Peyer's patch (tissue), 4 donors: ENCODE results near the gene TRIM2. TPM values are rescaled to one million over a fixed set of nuclear protein-coding genes. Genes with fewer than 3 reads are reported as not detected.
A peak's percentile ranks its signal among the peaks of the same experiment; 100 is the strongest.

ENCODE experiments used
- DNase-seq, 3 donors: peaks; one replicate each; pipeline ENCODE4 v3.0.0-alpha.2; 2017 to 2019
- H3K27ac ChIP-seq, 4 donors: fragments of 200-600 bp; sonication (generic); one replicate each; pipeline ENCODE4 v1.5.1; 2016 to 2019
- H3K27me3 ChIP-seq, 2 donors: fragments of 200-600 bp; sonication (generic); one replicate each; pipeline ENCODE4 v1.5.1; 2019
- H3K36me3 ChIP-seq, 3 donors: fragments of 200-600 bp; sonication (generic); one replicate each; pipeline ENCODE4 v1.5.1; 2016 to 2019
- H3K4me1 ChIP-seq, 4 donors: fragments of 200-600 bp; sonication (generic); one replicate each; pipeline ENCODE4 v1.5.1; 2016 to 2019
- H3K4me3 ChIP-seq, 4 donors: fragments of 200-600 bp; sonication (generic); 1 replicate in 3 of 4; 2 replicates in 1 of 4; pipeline ENCODE4 v1.5.1; 2016 to 2019; ENCODE audit warnings: mild to moderate bottlenecking in 1 of 4
- H3K9me3 ChIP-seq, 4 donors: fragments of 200-600 bp; sonication (generic); one replicate each; pipeline ENCODE4 v1.5.1; 2016 to 2019; ENCODE audit warnings: mild to moderate bottlenecking in 1 of 4
- CTCF ChIP-seq, 6 experiments: fragments of 450-650 bp in 4 of 6; fragments of 200-600 bp in 2 of 6; sonication (generic) in 1 of 6; IDR thresholded peaks; one replicate each; pipeline ENCODE4 v1.5.1; 2017 to 2019; ENCODE audit warnings: antibody characterized with exemption in 6 of 6, mild to moderate bottlenecking in 3 of 6, moderate library complexity in 1 of 6
- POLR2A ChIP-seq, 2 donors: fragments of 450-650 bp; IDR thresholded peaks; one replicate each; pipeline ENCODE4 v1.5.1; 2017; ENCODE audit warnings: antibody characterized with exemption in 2 of 2, mild to moderate bottlenecking in 2 of 2, moderate library complexity in 2 of 2
- total RNA-seq, 4 donors: library from RNA; depleted of rRNA; stranded (reverse); fragments of >200 nt; gene quantifications; one replicate each; pipeline ENCODE4 v1.1.0, GENCODE V29; 2016

Gene TRIM2
- total RNA-seq, 4 donors from 2014 or later, result 58.6 to 158 (median 144) TPM

- H3K4me3 ChIP-seq, result no peak overlapping the region
- peaks cover 0 to 36% (median 0%) of the 10 kb centered on the region in 3 donors for H3K36me3 ChIP-seq
- TF ChIP-seq CTCF (IDR thresholded peaks at IDR 0.05), result no peak
- no peak for DNase-seq
- no peak overlapping the region for H3K27ac ChIP-seq
- H3K4me1 ChIP-seq, result no peaks in the 10 kb centered on the region
- no peaks in the 10 kb centered on the region for H3K9me3 ChIP-seq
- H3K27me3 ChIP-seq, result no peaks in the 10 kb centered on the region
Measured at GRCh38 chr4:153335665-153336064, 131.4 kb downstream of the TRIM2 start.

- no peak for TF ChIP-seq POLR2A (IDR thresholded peaks at IDR 0.05)
- TF ChIP-seq CTCF (IDR thresholded peaks at IDR 0.05), result no peak
- Histone ChIP-seq H3K9me3 (no peaks in the 10 kb centered on the region), H3K4me3 (no peak overlapping the region), H3K27ac (no peak overlapping the region), H3K4me1 (no peaks in the 10 kb centered on the region), H3K36me3 (peaks cover 0 to 21% (median 0%) of the 10 kb centered on the region in 3 donors), H3K27me3 (no peaks in the 10 kb centered on the region)
- DNase-seq, result no peak
Measured at GRCh38 chr4:153337686-153338085, 133.4 kb downstream of the TRIM2 start.

DNA sequence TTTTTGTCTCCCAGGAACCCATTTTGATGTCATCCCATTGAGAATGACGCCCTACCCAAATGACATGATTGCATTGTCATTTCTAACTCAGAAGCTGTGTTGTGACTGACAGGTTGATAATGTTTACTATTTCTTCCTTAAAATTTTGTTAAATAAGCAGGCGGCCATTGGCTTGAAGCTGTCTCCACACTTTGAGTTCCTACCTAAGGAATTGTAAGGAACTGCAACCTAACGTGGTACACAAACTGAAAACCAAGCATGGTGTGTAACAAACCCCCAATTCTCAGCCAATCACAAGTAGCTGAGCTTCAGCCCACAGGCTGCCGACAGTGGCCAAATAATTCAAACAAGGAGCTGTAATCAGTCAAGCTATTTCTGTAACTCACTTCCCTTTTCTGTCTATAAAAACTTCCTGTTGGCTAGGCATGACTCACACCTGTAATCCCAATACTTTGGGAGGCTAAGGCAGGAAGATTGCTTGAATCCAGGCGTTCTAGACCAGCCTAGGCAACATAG is 137.4 kb downstream of the TRIM2 start:
- Histone ChIP-seq H3K36me3 (peaks cover 0 to 4% (median 0%) of the 10 kb centered on the region in 3 donors), H3K27ac (no peak overlapping the region), H3K4me3 (no peak overlapping the region), H3K9me3 (no peaks in the 10 kb centered on the region), H3K4me1 (no peaks in the 10 kb centered on the region), H3K27me3 (no peaks in the 10 kb centered on the region)
- no peak for DNase-seq
- TF ChIP-seq POLR2A (IDR thresholded peaks at IDR 0.05) (no peak), CTCF (IDR thresholded peaks at IDR 0.05) (no peak)

DNA sequence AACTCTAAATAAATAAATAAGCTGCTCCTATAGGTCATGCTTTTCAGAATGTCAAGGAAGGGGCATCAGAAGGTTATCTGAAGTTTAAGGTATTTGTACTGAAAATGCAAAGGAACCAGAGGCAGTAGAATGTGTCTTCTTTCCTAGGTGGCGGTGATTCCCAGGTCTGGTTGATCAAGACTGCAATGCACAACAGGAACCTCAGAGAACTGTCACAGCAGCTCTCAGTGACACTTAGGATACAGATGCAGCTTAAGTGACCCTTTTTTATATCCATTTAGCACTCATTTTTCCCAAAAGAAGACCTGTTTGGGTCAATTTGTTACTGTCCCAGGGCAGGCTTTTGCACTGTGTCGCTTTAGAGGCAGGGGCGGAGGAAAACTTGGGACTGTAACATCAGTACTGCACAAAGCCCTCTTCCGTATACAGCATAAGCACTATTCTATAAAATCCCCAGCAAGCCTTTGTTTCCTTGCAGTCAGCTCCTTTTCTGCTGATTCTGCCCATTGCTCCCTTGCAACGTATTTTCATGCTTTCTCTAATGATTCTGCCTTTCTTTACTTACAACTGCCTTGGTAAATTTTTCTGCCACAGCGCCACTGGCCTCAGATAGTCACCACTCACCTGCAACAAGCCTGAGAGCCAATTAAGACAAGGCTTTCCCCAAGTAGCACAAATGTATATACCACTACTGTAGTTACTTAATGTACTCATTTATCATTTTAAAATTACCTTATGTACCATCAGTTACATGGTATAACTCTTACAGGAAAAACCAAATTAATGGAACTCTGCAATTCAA is 138.7 kb downstream of the TRIM2 start:
- H3K4me3 ChIP-seq, result no peak overlapping the region
- no peaks in the 10 kb centered on the region for H3K36me3 ChIP-seq
- H3K27ac ChIP-seq, result no peak overlapping the region
- H3K4me1 ChIP-seq, result no peaks in the 10 kb centered on the region
- H3K27me3 ChIP-seq, result no peaks in the 10 kb centered on the region
- H3K9me3 ChIP-seq, result no peaks in the 10 kb centered on the region
- DNase-seq, result no peak
- TF ChIP-seq POLR2A (IDR thresholded peaks at IDR 0.05) (no peak), CTCF (IDR thresholded peaks at IDR 0.05) (no peak)

- DNase-seq, result peak; percentile 80 to 92 (median 90)
- peak within 1 kb of the TSS; percentile 60 to 97 (median 82) for H3K4me3 ChIP-seq
- H3K27me3 ChIP-seq, result no peaks in the 10 kb centered on the region
- no peaks in the 10 kb centered on the region for H3K9me3 ChIP-seq
- no peaks in the 10 kb centered on the region for H3K36me3 ChIP-seq
- peak within 1 kb of the TSS in 1 of 4 donors; percentile 64 for H3K27ac ChIP-seq
- peak; percentile 61 to 99 (median 76) for TF ChIP-seq CTCF (IDR thresholded peaks at IDR 0.05)
- no peak for TF ChIP-seq POLR2A (IDR thresholded peaks at IDR 0.05)
- H3K4me1 ChIP-seq, result no peaks in the 10 kb centered on the region
Measured at GRCh38 chr4:153344131-153345011, 140.1 kb downstream of the TRIM2 start, which contains the start of gene MND1. MND1 (plus strand) TSS chr4:153344688; CDS start chr4:153344738, 50 bp downstream.
